Smooth muscle cell (in vitro differentiated cells): ENCODE data around the gene ACTL6B. TPM values are rescaled to one million over a fixed set of nuclear protein-coding genes. Genes with fewer than 3 reads are reported as not detected.

Experiments used
- DNase-seq: peaks from one replicate; lab custom pipeline; 2025; ENCODE audit not compliant: unreplicated experiment; lab: John Stamatoyannopoulos, UW
- H2AFZ ChIP-seq: fragments of 200-600 bp; sonication (generic); 2 replicates; pipeline ENCODE4 v1.6.0; 2016; ENCODE audit warnings: antibody characterized with exemption, low read depth, mild to moderate bottlenecking
- H3F3A ChIP-seq: fragments of 200-600 bp; sonication (generic); 2 replicates; pipeline ENCODE4 v1.6.0; 2017; ENCODE audit warnings: antibody characterized with exemption, low read depth
- H3K27ac ChIP-seq: fragments of 200-600 bp; sonication (generic); 2 replicates; pipeline ENCODE4 v1.5.1; 2016; ENCODE audit warnings: low read depth, mild to moderate bottlenecking
- H3K27me3 ChIP-seq: fragments of 200-600 bp; sonication (generic); 2 replicates; pipeline ENCODE4 v1.6.1; 2016; ENCODE audit warnings: low read depth, mild to moderate bottlenecking
- H3K36me3 ChIP-seq: fragments of 200-600 bp; sonication (generic); 2 replicates; pipeline ENCODE4 v1.5.1; 2016; ENCODE audit warnings: low read depth
- H3K4me1 ChIP-seq: fragments of 200-600 bp; sonication (generic); 2 replicates; pipeline ENCODE4 v1.5.1; 2016; ENCODE audit warnings: low read depth
- H3K4me2 ChIP-seq: fragments of 200-600 bp; sonication (generic); 2 replicates; pipeline ENCODE4 v1.6.0; 2016; ENCODE audit warnings: mild to moderate bottlenecking
- H3K4me3 ChIP-seq: fragments of 200-600 bp; sonication (generic); 2 replicates; pipeline ENCODE4 v1.5.1; 2016; ENCODE audit warnings: mild to moderate bottlenecking
- H3K79me2 ChIP-seq: fragments of 200-600 bp; sonication (generic); 2 replicates; pipeline ENCODE4 v1.6.0; 2016; ENCODE audit warnings: low read depth, mild to moderate bottlenecking
- H3K9ac ChIP-seq: fragments of 200-600 bp; sonication (generic); 2 replicates; pipeline ENCODE4 v1.6.0; 2016; ENCODE audit warnings: low read depth
- H3K9me3 ChIP-seq: fragments of 200-600 bp; sonication (generic); replicated peaks from 2 replicates; pipeline ENCODE4 v1.5.1; 2016; ENCODE audit warnings: low read depth
- H4K20me1 ChIP-seq: fragments of 200-600 bp; sonication (generic); 2 replicates; pipeline ENCODE4 v1.6.0; 2016; ENCODE audit warnings: low read depth
- CTCF ChIP-seq: fragments of 200-600 bp; sonication (generic); IDR thresholded peaks from 2 replicates; pipeline ENCODE4 v1.5.1; 2017; ENCODE audit warnings: borderline replicate concordance, mild to moderate bottlenecking, antibody characterized with exemption; ENCODE audit not compliant: insufficient read depth, poor library complexity, severe bottlenecking
- WGBS: methylation state at CpG from one replicate; pipeline ENCODE4 v1.1.7; 2016; ENCODE audit warnings: low lambda C conversion rate; 5-methylcytosine and 5-hydroxymethylcytosine counted together
- polyA plus RNA-seq: library from polyadenylated mRNA; unstranded; fragments of >200 nt; fragmentation: Nextera tagmentation; extraction: Ambion mirVana; gene quantifications from 2 replicates; pipeline ENCODE4 v1.2.1, GENCODE V29; 2016
- total RNA-seq: library from RNA; depleted of rRNA; stranded (reverse); fragments of >200 nt; gene quantifications from 2 replicates; pipeline ENCODE4 v1.2.3, GENCODE V29; 2014

ACTL6B gene
- total and polyA plus RNA-seq, 2 experiments from 2014 or later, result not detected

- Histone ChIP-seq H3K4me2 (no peak overlapping the region), H3K9me3 (no peaks in the 10 kb centered on the region), H3K9ac (no peak overlapping the region), H3K79me2 (peaks cover 54% of the 10 kb centered on the region), H3K27ac (no peak overlapping the region), H3F3A (no peaks in the 10 kb centered on the region), H2AFZ (no peak overlapping the region), H3K4me3 (no peak overlapping the region), H3K4me1 (peaks cover 22% of the 10 kb centered on the region), H3K36me3 (no peaks in the 10 kb centered on the region), H4K20me1 (peaks cover 67% of the 10 kb centered on the region), H3K27me3 (no peaks in the 10 kb centered on the region)
- DNase-seq, result no peak
- TF ChIP-seq CTCF, result no peak
- WGBS, result 95% methylated on average over 16 of the region's 16 CpGs
Measured at GRCh38 chr7:100688326-100688860, 32.1 kb upstream of the ACTL6B start.

DNA sequence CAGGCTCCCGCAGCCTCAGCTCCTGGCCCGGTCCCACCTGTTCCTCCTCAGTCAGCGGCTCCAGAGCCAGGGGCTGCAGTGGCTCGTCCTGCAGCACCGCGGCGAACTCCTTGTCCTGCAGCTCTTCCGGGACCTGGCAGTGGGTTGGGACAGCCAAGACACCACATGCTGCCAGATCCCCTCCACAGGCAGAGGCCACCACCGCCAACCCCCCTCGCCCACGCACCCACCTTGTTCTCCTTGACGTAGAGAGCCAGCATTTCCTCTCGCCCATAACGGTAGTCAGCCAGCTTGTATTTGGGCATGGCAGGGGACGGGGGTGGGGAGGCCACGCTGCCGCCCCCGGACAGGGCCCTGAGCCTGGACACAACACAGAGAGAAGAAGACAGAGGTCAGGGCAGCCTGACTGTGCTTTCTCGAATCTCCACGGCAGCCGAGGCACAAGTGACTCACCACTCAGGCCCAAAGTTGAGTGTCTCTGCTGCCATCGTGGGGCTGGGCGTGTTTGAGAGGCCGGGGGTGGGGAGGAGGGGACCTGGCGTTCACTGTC is 31.6 kb upstream of the ACTL6B start:
- Histone ChIP-seq H3K9ac (no peak overlapping the region), H3K27me3 (no peaks in the 10 kb centered on the region), H2AFZ (no peak overlapping the region), H3K9me3 (no peaks in the 10 kb centered on the region), H4K20me1 (peaks cover 67% of the 10 kb centered on the region), H3K27ac (no peak overlapping the region), H3K4me1 (peaks cover 18% of the 10 kb centered on the region), H3K4me2 (no peak overlapping the region), H3K36me3 (no peaks in the 10 kb centered on the region), H3F3A (no peaks in the 10 kb centered on the region), H3K4me3 (no peak overlapping the region), H3K79me2 (peaks cover 48% of the 10 kb centered on the region)
- TF ChIP-seq CTCF, result no peak
- no peak for DNase-seq
- WGBS, result 68% methylated on average over 23 of the region's 25 CpGs

DNA sequence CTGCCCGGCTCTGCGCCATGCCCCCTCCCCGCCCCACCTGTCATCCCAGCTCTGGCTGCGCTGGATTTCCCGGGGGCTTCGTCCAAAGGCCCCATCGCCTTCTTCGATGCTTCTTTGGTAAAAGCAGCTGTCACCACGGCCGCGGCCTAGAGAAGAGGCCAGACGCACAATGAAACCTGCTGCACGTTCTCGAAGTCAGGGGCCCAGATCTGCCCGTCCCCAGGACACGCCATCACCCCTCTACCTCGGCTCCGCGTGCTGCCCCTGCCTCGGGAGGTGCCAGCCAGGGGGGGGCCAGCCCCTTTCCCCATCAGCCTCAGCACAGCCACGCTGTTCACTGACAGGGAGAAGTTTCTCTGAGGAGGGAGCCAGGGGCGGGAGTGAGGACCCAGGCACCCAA is 31.0 kb upstream of the ACTL6B start:
- no peak overlapping the region for H3K27ac ChIP-seq
- DNase-seq, result no peak
- H3K9me3 ChIP-seq, result no peaks in the 10 kb centered on the region
- no peak overlapping the region for H3K4me3 ChIP-seq
- H3K4me2 ChIP-seq, result no peak overlapping the region
- peaks cover 42% of the 10 kb centered on the region for H3K79me2 ChIP-seq
- no peak for TF ChIP-seq CTCF
- H3K36me3 ChIP-seq, result no peaks in the 10 kb centered on the region
- H3K9ac ChIP-seq, result no peak overlapping the region
- peaks cover 67% of the 10 kb centered on the region for H4K20me1 ChIP-seq
- no peaks in the 10 kb centered on the region for H3K27me3 ChIP-seq
- 98% methylated on average over 12 of the region's 22 CpGs for WGBS
- H3F3A ChIP-seq, result no peaks in the 10 kb centered on the region
- no peak overlapping the region for H2AFZ ChIP-seq
- H3K4me1 ChIP-seq, result peaks cover 13% of the 10 kb centered on the region

DNA sequence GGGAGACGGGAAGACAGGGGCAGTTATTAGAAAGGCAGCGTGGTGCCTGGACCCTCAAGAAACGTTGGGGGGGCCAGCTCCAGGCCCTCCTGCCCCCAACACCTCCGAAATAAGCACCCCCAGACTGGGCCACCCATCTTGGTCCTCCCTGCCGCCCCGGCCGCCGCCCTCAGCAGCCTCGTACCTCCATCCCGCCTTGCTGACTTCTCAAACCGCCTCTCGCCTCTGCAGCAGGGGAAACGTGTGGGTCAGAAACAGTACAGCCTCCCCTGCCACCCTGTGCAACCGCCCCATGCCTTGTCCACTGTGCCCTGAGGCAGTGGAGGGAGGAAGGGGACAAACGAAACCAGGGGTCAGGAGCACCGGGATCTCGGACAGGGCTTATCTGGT is 30.6 kb upstream of the ACTL6B start:
- peaks cover 38% of the 10 kb centered on the region for H3K79me2 ChIP-seq
- no peak overlapping the region for H3K4me2 ChIP-seq
- H3K4me1 ChIP-seq, result peaks cover 8% of the 10 kb centered on the region
- DNase-seq, result no peak
- no peak overlapping the region for H3K27ac ChIP-seq
- H4K20me1 ChIP-seq, result peaks cover 67% of the 10 kb centered on the region
- H3K9ac ChIP-seq, result no peak overlapping the region
- no peak overlapping the region for H3K4me3 ChIP-seq
- no peaks in the 10 kb centered on the region for H3K27me3 ChIP-seq
- WGBS, result 97% methylated on average over 11 of the region's 17 CpGs
- H3F3A ChIP-seq, result no peaks in the 10 kb centered on the region
- no peaks in the 10 kb centered on the region for H3K36me3 ChIP-seq
- TF ChIP-seq CTCF, result no peak
- H3K9me3 ChIP-seq, result no peaks in the 10 kb centered on the region
- no peak overlapping the region for H2AFZ ChIP-seq
